Retinal pigment epithelial cell (primary cell): ENCODE results near the gene ZNF598.

Experiments used
- DNase-seq: peaks from one replicate; pipeline ENCODE4 v3.0.0-alpha.2; 2010; ENCODE audit warnings: low read depth
- H3K4me3 ChIP-seq: 2 replicates; pipeline ENCODE4 v1.5.1; 2011; ENCODE audit warnings: mild to moderate bottlenecking, low read length, control low read depth, moderate library complexity
- TF ChIP-seq, protein P1 (sequence below): conservative IDR thresholded peaks from 2 replicates; pipeline ENCODE4 v1.5.1; 2011; ENCODE audit warnings: low read depth, low read length, control low read depth, inconsistent platforms

Gene ZNF598

DNA sequence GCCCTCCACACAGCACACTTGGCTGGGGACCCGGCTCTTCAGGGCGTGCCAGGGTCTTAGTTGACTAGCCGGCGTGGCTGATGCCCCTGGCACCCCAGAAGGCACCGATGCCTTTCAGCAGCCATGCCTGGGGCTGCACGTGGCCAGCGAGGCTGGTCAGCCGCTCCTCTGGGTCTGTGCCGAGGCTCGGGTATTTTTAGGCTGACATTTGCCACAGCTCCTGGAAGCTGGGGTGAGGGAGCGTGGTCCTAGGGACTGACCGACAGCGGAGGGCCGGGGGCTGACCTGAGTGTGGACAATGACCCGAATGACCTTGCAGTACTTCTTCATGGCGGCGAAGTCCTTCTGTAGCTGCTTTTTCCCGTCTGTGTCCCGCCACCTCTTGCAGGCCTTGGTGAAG, 59.1 kb downstream of the ZNF598 start:
- TF ChIP-seq, protein P1, sequence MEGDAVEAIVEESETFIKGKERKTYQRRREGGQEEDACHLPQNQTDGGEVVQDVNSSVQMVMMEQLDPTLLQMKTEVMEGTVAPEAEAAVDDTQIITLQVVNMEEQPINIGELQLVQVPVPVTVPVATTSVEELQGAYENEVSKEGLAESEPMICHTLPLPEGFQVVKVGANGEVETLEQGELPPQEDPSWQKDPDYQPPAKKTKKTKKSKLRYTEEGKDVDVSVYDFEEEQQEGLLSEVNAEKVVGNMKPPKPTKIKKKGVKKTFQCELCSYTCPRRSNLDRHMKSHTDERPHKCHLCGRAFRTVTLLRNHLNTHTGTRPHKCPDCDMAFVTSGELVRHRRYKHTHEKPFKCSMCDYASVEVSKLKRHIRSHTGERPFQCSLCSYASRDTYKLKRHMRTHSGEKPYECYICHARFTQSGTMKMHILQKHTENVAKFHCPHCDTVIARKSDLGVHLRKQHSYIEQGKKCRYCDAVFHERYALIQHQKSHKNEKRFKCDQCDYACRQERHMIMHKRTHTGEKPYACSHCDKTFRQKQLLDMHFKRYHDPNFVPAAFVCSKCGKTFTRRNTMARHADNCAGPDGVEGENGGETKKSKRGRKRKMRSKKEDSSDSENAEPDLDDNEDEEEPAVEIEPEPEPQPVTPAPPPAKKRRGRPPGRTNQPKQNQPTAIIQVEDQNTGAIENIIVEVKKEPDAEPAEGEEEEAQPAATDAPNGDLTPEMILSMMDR: no peak
- no peak for DNase-seq
- no peak overlapping the region for H3K4me3 ChIP-seq

DNA sequence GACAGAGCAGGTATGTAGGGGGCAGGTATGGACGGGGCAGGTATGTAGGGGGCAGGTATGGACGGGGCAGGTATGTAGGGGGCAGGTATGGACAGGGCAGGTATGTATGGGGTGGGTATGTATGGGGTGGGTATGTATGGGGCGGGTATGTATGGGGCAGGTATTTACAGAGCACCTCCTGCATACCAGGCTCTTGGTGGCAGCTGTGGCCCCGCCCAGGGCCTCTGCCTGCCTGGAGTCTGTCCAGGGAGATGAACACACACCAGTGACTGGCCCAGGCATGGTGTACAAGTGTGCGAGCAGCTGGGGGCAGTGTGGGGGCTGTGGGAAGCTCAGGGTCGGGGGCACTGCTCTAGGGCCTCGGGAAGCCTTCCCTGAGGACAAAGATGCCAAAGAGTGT, 59.6 kb downstream of the ZNF598 start:
- no peak for DNase-seq
- no peak overlapping the region for H3K4me3 ChIP-seq
- TF ChIP-seq, protein P1: no peak

DNA sequence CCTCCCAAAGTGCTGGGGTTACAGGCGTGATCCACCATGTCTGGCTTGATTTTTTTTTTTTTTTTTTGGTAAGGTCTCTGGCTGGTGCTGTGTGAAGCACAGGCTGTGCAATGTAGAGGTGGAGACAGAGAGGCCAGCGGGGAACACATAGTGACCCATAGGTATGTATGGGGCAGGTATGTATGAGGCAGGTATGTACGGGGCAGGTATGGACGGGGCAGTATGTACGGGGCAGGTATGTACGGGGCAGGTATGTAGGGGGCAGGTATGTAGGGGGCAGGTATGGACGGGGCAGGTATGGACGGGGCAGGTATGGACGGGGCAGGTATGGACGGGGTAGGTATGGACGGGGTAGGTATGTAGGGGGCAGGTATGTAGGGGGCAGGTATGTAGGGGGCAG, 60.1 kb downstream of the ZNF598 start:
- DNase-seq: no peak
- TF ChIP-seq, protein P1: no peak
- H3K4me3 ChIP-seq: no peak overlapping the region
